ENCODE results near the gene NR2F1-AS1. TPM values are rescaled to one million over a fixed set of nuclear protein-coding genes. Genes with fewer than 3 reads are reported as not detected.

NR2F1-AS1 gene
- total RNA-seq, 2 donors from 2014 or later, result 11.9 to 12.4 TPM

- Histone ChIP-seq H3K9me3 (no peaks in the 10 kb centered on the region), H3K27ac (peak overlapping the region; percentile 81 to 89), H3K4me3 (no peak overlapping the region), H3K36me3 (no peaks in the 10 kb centered on the region), H3K4me1 (replicated peaks) (peaks cover 3% of the 10 kb centered on the region), H3K27me3 (replicated peaks; ENCODE audit: insufficient read depth) (peaks cover 9% of the 10 kb centered on the region)
- DNase-seq (ENCODE audit: low spot score), result no peak
- intact Hi-C loops (cut with DNase I), result loop anchor here (5.0 to 10.0 kb wide), 3 partner anchors 152 to 1118 kb away; no protein-coding TSS in a partner anchor
- no peak for TF ChIP-seq CTCF (IDR thresholded peaks at IDR 0.05)
- TF ChIP-seq POLR2A (IDR thresholded peaks at IDR 0.05), result no peak
- no peak for TF ChIP-seq POLR2AphosphoS5 (IDR thresholded peaks at IDR 0.05)
- 62% methylated on average over 9 of the region's 9 CpGs for WGBS
Observed at GRCh38 chr5:93576994-93577853, 3.8 kb downstream of the NR2F1-AS1 start.

GRCh38 chr5:93575461-93576414, 5.3 kb downstream of the NR2F1-AS1 start:
- intact Hi-C loops (cut with DNase I), result loop anchor here (5.0 to 10.0 kb wide), 3 partner anchors 151 to 1119 kb away; no protein-coding TSS in a partner anchor
- peak overlapping the region; percentile 69 to 81 for H3K27ac ChIP-seq
- 52% methylated on average over 6 of the region's 6 CpGs for WGBS

GRCh38 chr5:93574491-93575305, 6.3 kb downstream of the NR2F1-AS1 start:
- no peak overlapping the region for H3K4me3 ChIP-seq
- peaks cover 16% of the 10 kb centered on the region for H3K27me3 ChIP-seq (replicated peaks; ENCODE audit: insufficient read depth)
- H3K4me1 ChIP-seq (replicated peaks), result peaks cover 3% of the 10 kb centered on the region
- no peak for DNase-seq (ENCODE audit: low spot score)
- WGBS, result 36% methylated on average over 12 of the region's 12 CpGs
- no peak for TF ChIP-seq POLR2A (IDR thresholded peaks at IDR 0.05)
- no peak for TF ChIP-seq CTCF (IDR thresholded peaks at IDR 0.05)
- no peak for TF ChIP-seq POLR2AphosphoS5 (IDR thresholded peaks at IDR 0.05)
- intact Hi-C loops (cut with DNase I), result loop anchor here (5.0 to 10.0 kb wide), 3 partner anchors 150 to 1120 kb away; no protein-coding TSS in a partner anchor
- no peaks in the 10 kb centered on the region for H3K36me3 ChIP-seq
- H3K27ac ChIP-seq, result peak overlapping the region; percentile 69 to 81
- H3K9me3 ChIP-seq, result no peaks in the 10 kb centered on the region

More at GRCh38 chr5:93575461-93576414, 5.3 kb downstream of the NR2F1-AS1 start:
- no peak overlapping the region for H3K4me3 ChIP-seq
- DNase-seq (ENCODE audit: low spot score), result no peak
- no peak for TF ChIP-seq POLR2AphosphoS5 (IDR thresholded peaks at IDR 0.05)
- TF ChIP-seq POLR2A (IDR thresholded peaks at IDR 0.05), result no peak
- TF ChIP-seq CTCF (IDR thresholded peaks at IDR 0.05), result no peak
- no peaks in the 10 kb centered on the region for H3K9me3 ChIP-seq
- no peaks in the 10 kb centered on the region for H3K36me3 ChIP-seq
- peaks cover 3% of the 10 kb centered on the region for H3K4me1 ChIP-seq (replicated peaks)
- peaks cover 14% of the 10 kb centered on the region for H3K27me3 ChIP-seq (replicated peaks; ENCODE audit: insufficient read depth)

All from prostate gland (tissue), 2 donors.